Renal cortex interstitium (tissue), 11 donors: ENCODE measurements around the gene MRPS15. TPM values are rescaled to one million over a fixed set of nuclear protein-coding genes. Genes with fewer than 3 reads are reported as not detected.
A peak's percentile ranks its signal among the peaks of the same experiment; 100 is the strongest.

ENCODE experiments used
- DNase-seq, 11 donors: peaks; one replicate each; pipeline ENCODE4 v3.0.0-alpha.2; 2013; ENCODE audit warnings: low read depth in 9 of 11, low spot score in 4 of 11; ENCODE audit errors: extremely low read depth in 1 of 11
- polyA plus RNA-seq, 3 donors: library from polyadenylated mRNA; unstranded; fragments of 120-200 nt; gene quantifications; one replicate each; pipeline ENCODE4 v1.2.1, GENCODE V29; 2013; ENCODE audit not compliant: insufficient read length in 3 of 3

The MRPS15 gene
- polyA plus RNA-seq, 3 donors, result 70.7 to 72.8 (median 72.6) TPM

DNA sequence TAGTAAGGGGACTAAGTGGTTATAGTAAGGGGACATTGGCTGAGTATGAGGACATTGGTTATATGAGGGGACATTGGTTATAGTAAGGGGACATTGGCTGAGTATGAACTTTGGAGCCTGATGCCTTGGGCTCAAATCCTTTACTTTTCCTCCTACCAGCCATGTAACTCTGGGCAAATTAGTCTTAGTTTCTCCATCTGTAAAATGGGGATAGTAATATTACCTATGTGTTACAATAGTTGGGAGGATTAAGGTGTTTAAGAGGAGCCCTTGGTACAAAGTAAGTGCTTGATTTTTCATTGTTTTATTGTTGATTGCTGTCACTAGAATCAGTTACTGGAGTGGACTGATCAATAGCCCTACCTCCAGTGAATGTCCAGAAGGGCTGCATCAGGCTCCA is 16.7 kb downstream of the MRPS15 start:
- no peak for DNase-seq

GRCh38 chr1:36446746-36447145 is 17.4 kb downstream of the MRPS15 start:
- DNase-seq, result no peak

DNA sequence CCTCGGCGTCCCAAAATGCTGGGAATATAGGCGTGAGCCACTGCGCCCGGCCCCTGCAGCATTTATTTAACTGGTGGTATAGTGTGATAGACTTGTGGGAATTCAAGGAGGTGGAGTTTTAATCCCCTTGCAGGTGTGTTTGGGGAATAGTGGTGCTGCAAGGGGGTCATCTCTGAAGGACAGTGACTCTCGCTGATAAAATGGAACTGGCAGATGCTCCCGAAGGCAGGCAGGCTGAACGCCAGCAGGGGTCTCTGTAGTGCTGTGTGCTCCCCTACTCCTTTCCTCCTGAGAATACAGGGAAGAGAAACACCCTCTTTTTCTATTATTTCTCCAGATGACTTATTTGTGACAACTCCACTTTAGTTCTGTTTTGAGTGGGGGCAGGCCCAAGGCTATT is 17.9 kb downstream of the MRPS15 start:
- no peak for DNase-seq

DNA sequence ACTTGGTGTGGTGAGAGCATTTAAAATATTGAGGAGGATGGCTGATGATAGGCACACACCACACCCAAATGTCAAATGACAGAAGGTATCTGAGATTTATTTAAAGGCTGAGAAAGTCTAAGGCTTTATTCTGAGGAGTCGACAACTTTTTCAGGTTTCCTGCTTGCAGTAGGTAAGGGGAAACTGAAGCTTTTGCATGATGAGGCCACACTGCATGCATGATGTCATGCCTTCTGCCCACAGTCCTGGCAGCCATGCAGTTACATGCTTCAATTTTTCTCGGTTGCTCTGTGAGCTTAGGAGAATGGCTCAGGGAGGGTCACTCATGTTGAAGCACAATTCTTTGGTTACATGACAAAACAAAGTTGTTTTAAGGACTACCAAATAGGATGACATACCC is 20.9 kb downstream of the MRPS15 start:
- no peak for DNase-seq

- DNase-seq, result no peak
Measured at GRCh38 chr1:36442337-36442736, 21.8 kb downstream of the MRPS15 start.

DNA sequence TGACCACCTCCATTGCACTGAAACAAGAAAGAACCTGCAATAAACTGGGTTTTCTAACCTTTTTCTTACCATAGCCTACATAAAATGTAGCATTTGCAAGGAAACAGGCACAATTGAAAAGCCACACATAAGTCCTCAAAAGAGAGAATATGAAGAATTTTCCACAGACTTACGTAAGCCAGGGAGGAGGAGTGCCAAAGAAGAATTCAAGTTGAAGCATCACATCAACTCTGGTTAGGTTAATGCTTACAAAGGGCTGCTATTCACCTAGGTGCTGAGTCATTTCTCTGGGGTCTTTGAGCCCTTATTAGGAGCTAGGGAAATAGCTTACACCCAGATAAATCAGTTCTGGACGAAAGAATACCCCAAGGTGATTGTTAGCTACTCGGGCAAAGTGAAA is 23.5 kb downstream of the MRPS15 start:
- DNase-seq, result no peak

GRCh38 chr1:36440044-36440443 is 24.1 kb downstream of the MRPS15 start:
- DNase-seq, result no peak

GRCh38 chr1:36438715-36439114 is 25.5 kb downstream of the MRPS15 start:
- DNase-seq, result no peak

DNA sequence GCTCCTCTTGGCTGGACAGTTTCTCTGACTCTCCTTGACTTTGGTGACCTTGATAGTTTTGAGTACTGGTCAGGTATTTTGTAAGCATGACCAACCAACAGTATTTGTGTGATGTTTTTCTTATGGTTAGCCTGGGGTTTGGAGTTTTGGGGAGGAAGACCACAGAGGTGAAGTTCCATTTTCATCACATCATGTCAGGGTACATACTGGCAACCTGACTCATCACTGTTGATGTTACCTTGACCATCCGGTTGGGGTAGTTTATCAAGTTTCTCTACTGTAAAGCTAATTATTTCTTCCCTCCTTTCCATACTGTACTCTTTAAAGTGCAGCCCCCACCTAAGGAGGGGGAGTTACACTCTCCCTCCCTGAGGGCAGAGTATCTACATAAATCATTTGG is 27.4 kb downstream of the MRPS15 start:
- DNase-seq, result no peak

GRCh38 chr1:36433102-36433501 is 31.1 kb downstream of the MRPS15 start:
- DNase-seq, result no peak

GRCh38 chr1:36432616-36433015 is 31.6 kb downstream of the MRPS15 start:
- peak in 1 of 11 donors; percentile 20 for DNase-seq

DNA sequence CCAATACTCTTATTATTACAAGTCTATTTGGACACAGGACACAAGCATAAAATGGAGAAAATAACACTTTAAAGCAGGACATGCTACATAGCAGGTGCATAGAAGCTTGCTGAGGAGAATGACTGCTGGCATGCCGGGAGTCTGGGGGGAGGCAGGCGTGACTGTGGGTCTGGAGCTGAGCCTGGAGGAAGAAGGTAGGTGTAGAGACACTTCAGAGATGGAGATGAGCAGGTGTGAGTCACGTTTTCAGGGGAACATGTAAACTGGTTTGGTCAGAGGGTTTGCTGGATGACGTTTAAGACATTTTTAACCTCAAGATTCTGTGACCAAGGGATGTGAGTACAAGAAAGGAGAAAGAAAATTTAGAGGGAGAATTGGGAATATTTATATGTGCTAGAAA is 38.4 kb downstream of the MRPS15 start:
- no peak for DNase-seq

- DNase-seq, result no peak
Measured at GRCh38 chr1:36421649-36422048, 42.5 kb downstream of the MRPS15 start.

- DNase-seq, result peak; percentile 52 to 74 (median 63)
Measured at GRCh38 chr1:36420836-36421317, 43.3 kb downstream of the MRPS15 start.

DNA sequence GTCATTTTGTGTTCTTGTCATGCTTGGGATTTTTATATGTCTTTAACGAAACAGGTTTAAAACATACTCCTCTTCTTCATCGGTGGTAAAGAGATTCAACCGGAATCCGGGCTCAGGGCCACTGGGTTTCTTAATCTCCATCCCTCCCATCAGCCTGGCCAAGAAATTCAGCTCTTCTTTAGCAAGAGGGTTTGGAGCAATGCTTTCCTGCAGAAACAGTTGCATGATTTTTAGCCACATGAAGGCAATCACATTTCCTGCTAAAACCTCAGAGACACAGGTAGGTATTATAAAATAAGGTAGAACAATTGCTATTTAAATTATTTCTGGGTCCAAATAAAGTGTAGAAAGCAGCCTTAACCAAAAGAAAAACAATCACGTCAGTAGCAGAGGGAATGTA is 43.8 kb downstream of the MRPS15 start:
- DNase-seq, result no peak

GRCh38 chr1:36419569-36419968 is 44.6 kb downstream of the MRPS15 start:
- no peak for DNase-seq

DNA sequence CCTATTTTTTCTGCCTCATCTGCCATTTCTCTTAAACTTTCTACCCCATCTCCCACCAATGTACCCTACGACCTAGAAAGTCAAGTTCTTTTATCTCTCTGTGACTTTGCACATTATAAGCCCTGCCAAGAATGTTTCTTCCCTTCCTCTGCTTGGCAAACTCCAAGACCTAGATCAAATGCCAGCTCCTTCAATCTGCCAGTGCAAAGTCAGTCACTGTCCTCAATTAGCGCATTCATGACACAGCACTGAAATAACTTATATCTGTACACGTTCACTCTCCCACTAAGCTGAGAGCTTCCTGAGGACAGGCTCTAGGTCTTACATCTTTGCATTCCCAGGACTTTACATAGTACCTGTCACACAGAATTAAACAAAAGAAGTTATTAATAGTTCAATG is 45.0 kb downstream of the MRPS15 start:
- DNase-seq, result no peak

GRCh38 chr1:36417931-36418330 is 46.3 kb downstream of the MRPS15 start:
- no peak for DNase-seq

DNA sequence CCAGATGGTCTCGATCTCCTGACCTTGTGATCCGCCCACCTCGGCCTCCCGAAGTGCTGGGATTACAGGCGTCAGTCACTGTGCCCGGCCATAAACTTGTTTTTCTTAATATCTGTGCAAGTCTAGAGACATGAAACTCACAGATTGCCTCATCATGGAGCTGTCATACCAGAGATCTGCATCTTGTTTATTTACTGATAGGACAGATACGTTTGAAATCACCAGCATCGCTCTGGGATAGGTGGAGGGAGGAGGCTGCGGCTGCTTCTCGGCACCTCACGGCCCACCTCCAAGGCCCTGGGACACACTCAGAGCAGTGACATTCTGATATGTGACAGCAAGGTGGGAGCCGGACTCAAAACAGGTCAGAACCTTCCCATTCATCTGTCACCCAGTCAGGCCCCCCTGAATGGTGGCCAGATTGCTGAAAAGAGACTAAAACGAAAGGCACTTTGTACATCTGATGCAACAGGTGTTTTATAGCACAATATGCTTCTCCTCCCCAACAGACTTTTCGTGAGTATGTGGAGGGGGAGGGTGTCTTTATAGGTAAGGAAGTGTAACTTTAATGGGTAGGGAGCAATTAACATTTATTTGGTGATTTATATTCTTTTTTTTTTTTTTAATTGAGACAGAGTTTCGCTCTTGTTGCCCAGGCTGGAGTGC is 48.4 kb downstream of the MRPS15 start:
- DNase-seq, result no peak

DNA sequence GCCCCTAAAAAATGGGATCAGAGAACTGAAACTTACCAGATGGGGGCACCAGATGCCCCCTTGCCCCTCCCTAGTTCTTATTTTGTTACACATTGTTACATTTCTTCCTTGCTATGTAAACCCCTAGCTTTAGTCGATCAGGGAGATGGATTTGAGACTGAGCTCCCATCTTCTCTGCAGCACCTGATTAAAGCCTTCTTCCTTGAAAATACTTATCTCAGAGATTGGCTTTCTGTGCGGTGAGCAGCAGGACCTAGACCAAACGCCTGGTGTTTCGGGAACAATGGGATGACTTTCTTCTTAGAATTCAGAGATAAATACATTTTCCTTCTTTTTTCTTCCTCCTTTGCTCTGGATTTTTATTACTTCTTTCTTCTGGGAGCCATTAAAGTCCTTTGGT is 49.8 kb downstream of the MRPS15 start:
- no peak for DNase-seq
